ACC112 (cell line): ENCODE measurements around the gene NSFL1C.

ENCODE experiments used
- H2AFZ ChIP-seq: fragments of 200-600 bp; sonication (generic); one replicate; pipeline ENCODE4 v1.6.0; 2017; ENCODE audit warnings: antibody characterized with exemption, low read length; ENCODE audit not compliant: unreplicated experiment
- H3K27ac ChIP-seq: fragments of 200-600 bp; sonication (generic); 2 replicates; pipeline ENCODE4 v1.5.1; 2014; ENCODE audit warnings: low read depth, mild to moderate bottlenecking, antibody characterized with exemption, low read length, moderate library complexity
- H3K27me3 ChIP-seq: fragments of 200-600 bp; sonication (generic); 2 replicates; pipeline ENCODE4 v1.6.1; 2014; ENCODE audit warnings: mild to moderate bottlenecking, antibody characterized with exemption, low read length, moderate library complexity, mixed read lengths; ENCODE audit not compliant: insufficient read depth
- H3K36me3 ChIP-seq: fragments of 200-600 bp; sonication (generic); 2 replicates; pipeline ENCODE4 v1.6.1; 2016; ENCODE audit warnings: mild to moderate bottlenecking, antibody characterized with exemption, low read length, moderate library complexity, mixed read lengths; ENCODE audit not compliant: insufficient read depth
- H3K4me1 ChIP-seq: fragments of 200-600 bp; sonication (generic); one replicate; pipeline ENCODE4 v1.6.1; 2016; ENCODE audit warnings: low read length, mixed read lengths; ENCODE audit not compliant: insufficient read depth, unreplicated experiment, control insufficient read depth
- H3K4me3 ChIP-seq: fragments of 200-600 bp; sonication (generic); 2 replicates; pipeline ENCODE4 v1.5.1; 2014; ENCODE audit warnings: mild to moderate bottlenecking, low read depth, low read length
- H3K79me2 ChIP-seq: fragments of 200-600 bp; sonication (generic); one replicate; pipeline ENCODE4 v1.6.0; 2016; ENCODE audit warnings: low read length; ENCODE audit not compliant: control insufficient read depth, unreplicated experiment, insufficient read depth

The NSFL1C gene

DNA sequence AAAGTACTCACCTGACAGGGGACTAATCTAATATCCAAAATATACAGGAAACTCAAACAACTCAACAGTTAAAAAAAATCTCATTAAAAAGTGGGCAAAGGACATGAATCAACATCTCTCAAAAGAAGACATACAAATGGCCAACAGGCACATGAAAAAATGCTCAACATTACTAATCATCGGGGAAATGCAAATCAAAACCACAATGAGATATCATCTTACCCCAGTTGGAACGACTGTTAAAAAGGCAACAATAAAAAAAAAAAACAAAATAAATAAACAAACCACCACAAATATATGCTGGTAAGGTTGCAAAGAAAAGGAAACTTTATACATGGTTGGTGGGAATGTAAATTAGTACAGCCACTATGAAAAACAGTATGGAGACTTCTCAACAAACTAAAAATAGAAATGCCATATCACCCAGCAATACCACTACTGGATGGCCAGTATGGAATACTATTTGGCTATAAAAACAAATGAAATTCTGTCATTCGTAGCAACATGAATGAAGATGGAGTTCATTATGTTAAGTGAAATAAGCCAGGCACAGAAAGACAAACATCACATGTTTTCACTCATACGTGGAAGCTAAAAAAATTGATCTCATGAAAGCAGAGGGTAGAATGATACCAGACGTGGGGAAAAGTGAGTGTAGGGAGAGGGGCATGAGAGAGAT is 17.9 kb upstream of the NSFL1C start:
- Histone ChIP-seq H2AFZ (no peak overlapping the region), H3K4me1 (peaks cover 19% of the 10 kb centered on the region), H3K27ac (no peak overlapping the region), H3K36me3 (no peaks in the 10 kb centered on the region), H3K4me3 (no peak overlapping the region), H3K79me2 (no peaks in the 10 kb centered on the region), H3K27me3 (no peaks in the 10 kb centered on the region)

DNA sequence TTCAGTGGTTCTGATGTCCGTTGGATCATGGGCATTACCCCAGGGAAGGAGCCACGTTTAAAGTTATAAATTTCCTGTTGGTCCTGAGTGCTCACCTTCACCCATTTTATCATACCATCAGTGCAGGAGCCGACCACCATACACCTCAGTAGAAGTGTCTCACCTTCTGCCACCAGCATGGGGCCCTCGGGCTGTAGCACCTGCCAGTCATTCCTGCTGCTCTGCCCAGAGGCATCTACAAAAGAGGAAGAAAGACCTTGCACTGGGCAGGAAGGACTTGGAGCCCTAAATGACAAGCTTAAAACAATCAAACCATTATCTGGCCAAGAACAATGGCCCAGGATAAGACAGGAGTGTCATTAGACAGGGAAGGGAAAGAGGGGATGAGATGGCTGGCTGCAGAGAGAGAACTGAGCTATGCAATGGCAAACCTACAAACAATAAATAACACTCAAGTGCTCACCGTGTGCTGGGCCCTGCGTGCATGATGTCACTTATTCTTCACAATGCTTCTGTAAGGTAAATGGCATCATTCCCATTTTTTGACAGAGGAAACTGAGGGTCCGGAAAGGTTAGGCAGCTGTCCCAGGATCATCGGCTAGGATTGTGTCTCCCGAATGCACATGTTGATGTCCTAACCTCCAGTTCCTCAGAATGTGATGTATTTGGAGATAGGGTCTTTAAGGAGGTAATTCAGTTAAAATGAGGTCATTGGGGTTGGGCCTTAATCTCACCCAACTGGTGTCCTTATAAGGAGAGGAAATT is 13.4 kb upstream of the NSFL1C start:
- no peak overlapping the region for H3K27ac ChIP-seq
- no peaks in the 10 kb centered on the region for H3K79me2 ChIP-seq
- peaks cover 28% of the 10 kb centered on the region for H3K4me1 ChIP-seq
- H2AFZ ChIP-seq, result no peak overlapping the region
- H3K27me3 ChIP-seq, result no peaks in the 10 kb centered on the region
- H3K4me3 ChIP-seq, result no peak overlapping the region
- H3K36me3 ChIP-seq, result no peaks in the 10 kb centered on the region

DNA sequence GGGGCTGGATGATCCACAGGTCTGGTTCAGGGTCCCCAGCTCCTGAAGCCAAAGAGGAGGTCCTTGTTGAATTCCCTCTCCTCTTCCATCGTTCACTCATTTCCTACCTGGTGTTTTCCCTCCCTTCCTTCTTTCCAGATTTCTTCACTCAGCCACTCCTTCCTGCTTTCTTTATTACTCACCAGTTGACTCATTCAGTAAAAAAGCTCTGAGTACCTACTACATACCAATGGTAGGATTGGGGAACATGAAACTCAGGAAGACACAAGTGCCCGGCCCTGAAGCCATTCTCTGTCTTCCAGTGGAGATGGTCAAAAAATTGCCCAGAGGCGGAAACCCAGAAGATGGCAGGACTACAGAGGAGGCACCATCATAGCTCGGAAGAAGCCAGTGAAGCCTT is 11.9 kb upstream of the NSFL1C start:
- H3K4me3 ChIP-seq, result no peak overlapping the region
- no peaks in the 10 kb centered on the region for H3K79me2 ChIP-seq
- peak overlapping the region; percentile 64 for H3K27ac ChIP-seq
- H3K36me3 ChIP-seq, result no peaks in the 10 kb centered on the region
- H2AFZ ChIP-seq, result peak overlapping the region; percentile 57
- peaks cover 16% of the 10 kb centered on the region for H3K4me1 ChIP-seq
- H3K27me3 ChIP-seq, result no peaks in the 10 kb centered on the region

DNA sequence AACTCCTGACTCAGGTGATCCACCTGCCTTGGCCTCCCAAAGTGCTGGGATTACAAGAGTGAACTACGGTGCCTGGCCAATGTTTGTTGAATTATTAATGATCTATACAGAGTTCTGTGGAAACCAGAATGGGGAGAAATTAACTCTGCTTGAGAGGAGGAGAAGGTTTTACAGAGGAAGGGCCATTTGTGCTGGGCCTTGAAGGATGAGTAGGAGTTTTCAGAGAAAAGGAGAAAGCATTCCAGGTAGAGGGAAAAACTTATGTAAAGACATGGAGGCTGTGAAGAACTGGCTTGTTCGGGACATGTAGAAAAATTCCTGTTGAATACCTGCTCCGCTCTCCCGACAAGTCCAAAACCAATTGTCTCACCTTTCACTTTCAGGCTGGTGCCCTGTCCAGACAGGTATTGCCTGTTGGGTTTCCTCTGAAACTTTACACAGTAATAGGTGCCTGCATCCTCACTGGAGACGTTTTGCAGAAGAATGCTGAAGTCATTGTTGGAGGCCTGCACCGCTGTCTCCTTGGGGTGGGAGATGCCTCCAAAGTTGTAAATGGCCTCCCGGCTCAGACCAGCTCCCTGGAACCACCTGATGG is 11.3 kb upstream of the NSFL1C start:
- Histone ChIP-seq H3K27me3 (no peaks in the 10 kb centered on the region), H3K27ac (0 out of 2 replicates have a peak overlapping the region, but pooled peaks have one; percentile 64), H2AFZ (no peak overlapping the region), H3K4me3 (no peak overlapping the region), H3K79me2 (no peaks in the 10 kb centered on the region), H3K4me1 (peaks cover 15% of the 10 kb centered on the region), H3K36me3 (no peaks in the 10 kb centered on the region)

DNA sequence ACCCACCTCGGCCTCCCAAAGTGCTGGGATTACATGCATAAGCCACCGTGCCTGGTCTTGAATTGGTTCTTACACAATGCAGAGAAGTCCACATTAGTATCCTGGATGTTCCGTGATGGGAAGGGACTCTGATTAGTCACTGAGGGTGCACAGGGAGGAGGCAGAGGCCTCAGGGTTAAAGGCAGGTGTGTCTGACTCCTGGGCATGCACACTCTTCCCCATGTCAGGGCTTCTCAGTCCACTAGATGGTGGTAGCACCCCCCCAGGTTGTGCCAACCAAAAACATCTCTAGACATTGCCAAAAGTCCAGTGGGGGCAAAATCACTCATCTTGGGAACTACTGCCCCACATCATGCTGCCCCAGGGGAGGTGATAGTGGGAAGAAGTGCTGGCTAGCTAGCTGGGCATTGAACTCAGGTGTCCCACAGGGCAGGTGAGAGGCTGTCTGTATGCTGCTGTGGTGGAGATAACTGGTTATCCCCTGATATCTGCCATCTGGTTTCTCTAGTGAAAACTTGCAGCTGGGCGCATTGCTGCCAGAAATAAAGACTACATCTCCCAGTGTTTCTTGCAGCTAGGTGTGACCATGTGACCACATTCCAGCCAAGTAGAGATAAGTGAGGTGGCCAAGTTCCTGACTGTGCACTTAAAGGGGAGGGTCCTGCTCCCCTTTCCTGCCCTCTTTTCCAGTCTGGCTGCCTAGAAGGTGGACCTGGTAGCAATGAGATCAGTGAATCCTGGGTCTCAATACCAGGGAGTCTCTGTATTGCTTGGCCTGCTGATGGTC is 8.4 kb upstream of the NSFL1C start:
- no peaks in the 10 kb centered on the region for H3K79me2 ChIP-seq
- no peak overlapping the region for H3K4me3 ChIP-seq
- no peak overlapping the region for H3K27ac ChIP-seq
- H2AFZ ChIP-seq, result no peak overlapping the region
- H3K36me3 ChIP-seq, result no peaks in the 10 kb centered on the region
- H3K4me1 ChIP-seq, result peaks cover 21% of the 10 kb centered on the region
- no peaks in the 10 kb centered on the region for H3K27me3 ChIP-seq

- Histone ChIP-seq H2AFZ (no peak overlapping the region), H3K36me3 (no peaks in the 10 kb centered on the region), H3K27me3 (no peaks in the 10 kb centered on the region), H3K79me2 (no peaks in the 10 kb centered on the region), H3K4me3 (no peak overlapping the region), H3K4me1 (peaks cover 24% of the 10 kb centered on the region), H3K27ac (no peak overlapping the region)
Measured at GRCh38 chr20:1474325-1474724, 7.7 kb upstream of the NSFL1C start.

DNA sequence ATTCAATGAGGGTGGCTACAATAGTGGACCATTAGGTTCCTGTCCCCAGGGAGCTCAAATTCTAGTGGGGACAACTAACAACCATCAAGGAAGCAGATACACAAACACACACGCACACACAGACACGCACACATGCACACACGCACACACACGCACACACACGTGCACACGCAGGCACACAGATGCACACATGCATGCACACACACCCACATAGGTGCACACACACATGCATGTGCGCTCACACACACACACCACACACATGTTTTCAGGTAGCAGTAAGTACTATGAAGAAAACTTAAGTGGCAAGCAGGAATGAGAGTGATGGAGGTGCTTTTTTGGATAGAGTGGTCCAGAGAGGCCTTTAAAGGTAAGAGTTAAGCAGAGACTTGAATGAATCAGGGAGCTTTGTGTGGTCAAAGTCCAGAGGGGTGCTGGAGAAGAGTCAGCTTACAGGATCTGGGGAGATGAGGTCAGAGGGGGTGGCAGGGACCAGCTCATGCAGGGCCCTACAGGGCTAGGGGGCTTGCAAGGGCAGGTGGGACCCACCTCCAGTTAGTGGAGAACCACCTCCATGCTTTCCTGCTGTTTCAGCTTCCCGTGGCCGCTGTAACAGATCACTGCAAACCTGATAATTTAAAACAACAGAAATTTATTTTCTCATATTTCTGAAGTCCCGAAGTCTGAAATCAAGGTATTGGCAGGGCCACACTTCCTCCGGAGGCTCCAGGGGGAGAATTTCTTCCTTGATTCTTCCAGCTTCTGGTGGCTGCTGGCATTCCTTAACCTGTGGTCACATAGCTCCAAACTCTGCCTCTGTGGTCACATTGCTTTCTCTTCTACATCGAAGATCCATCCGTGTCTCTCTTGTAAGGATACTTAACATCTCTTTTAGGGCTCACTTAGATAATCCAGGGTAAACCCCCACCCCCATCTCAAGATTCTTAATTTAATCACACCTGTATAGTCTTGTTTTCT is 6.9 kb upstream of the NSFL1C start:
- H3K4me1 ChIP-seq, result peaks cover 23% of the 10 kb centered on the region
- H3K27ac ChIP-seq, result no peak overlapping the region
- H3K36me3 ChIP-seq, result no peaks in the 10 kb centered on the region
- no peaks in the 10 kb centered on the region for H3K27me3 ChIP-seq
- H2AFZ ChIP-seq, result no peak overlapping the region
- no peak overlapping the region for H3K4me3 ChIP-seq
- H3K79me2 ChIP-seq, result no peaks in the 10 kb centered on the region

DNA sequence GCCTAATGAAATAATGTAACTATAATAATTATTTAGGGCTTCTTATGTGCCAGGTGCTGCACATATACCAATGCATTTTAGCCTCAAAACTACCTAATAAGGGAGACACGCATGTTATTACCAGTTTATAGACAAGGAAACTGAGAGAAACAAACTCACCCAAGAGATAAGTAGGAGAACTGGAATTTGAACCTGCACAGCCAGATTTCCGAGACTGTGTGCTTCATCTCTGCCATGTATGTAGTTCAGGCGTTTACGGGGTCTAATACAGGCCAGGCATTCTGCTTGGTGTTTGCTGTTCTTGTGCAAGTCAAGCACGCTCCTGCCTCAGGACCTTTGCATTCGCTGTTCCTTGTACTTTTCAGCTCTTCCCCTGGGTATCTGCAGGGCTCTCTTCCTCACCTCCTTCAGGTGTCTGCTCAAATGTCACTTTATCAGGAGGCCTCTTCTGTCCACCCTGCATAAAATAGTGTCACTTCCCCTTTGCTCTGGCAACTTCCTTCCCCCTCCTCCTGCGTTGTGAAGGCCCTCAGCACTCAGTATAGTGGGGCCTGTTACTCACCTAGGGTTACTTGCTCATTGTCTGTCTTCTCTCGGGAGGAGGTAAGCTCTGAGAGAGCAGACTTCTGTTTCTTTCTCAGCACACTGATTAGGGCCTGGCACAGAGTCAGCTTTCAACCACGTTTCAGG is 6.1 kb upstream of the NSFL1C start:
- Histone ChIP-seq H3K4me3 (no peak overlapping the region), H3K79me2 (no peaks in the 10 kb centered on the region), H3K36me3 (no peaks in the 10 kb centered on the region), H3K4me1 (peaks cover 17% of the 10 kb centered on the region), H2AFZ (no peak overlapping the region), H3K27me3 (no peaks in the 10 kb centered on the region), H3K27ac (no peak overlapping the region)

DNA sequence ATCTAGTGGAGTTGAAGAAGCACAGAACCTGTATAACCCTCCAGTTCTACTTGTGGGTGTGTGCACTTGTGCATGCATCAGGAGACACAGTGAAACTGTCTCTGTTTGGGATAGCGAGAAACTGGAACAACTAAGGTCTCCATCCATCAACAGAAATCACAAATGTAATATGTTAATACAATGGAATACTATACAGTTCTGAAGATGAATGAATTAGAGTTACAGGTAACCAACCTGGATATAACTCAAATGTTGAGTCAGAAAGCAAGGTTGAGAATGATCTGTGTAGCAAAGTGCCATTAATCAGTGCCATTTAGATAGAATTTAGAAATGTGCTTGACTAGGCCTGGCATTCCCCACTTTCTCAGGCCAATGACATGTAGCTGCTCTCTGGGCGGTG is 4.6 kb upstream of the NSFL1C start:
- Histone ChIP-seq H3K27me3 (no peaks in the 10 kb centered on the region), H3K4me3 (no peak overlapping the region), H3K27ac (peak overlapping the region; percentile 84), H3K36me3 (no peaks in the 10 kb centered on the region), H2AFZ (peak overlapping the region; percentile 89), H3K4me1 (peaks cover 20% of the 10 kb centered on the region), H3K79me2 (peaks cover 1% of the 10 kb centered on the region)
